ENCODE results near the gene APH1A.
"Not testable (repeated sequence)": the region's sequence is repeated elsewhere in the genome, so short reads cannot be mapped to it uniquely, and the experiment has no call there.

The APH1A gene

GRCh38 chr1:150221552-150221951, 47.3 kb downstream of the APH1A start:
- Histone ChIP-seq H3K4me3 (ENCODE audit: low read length) (no peak overlapping the region), H3K4me1 (ENCODE audit: low read length) (no peaks in the 10 kb centered on the region; the same call in 1 of the 2 replicates), H3K36me3 (replicated peaks; ENCODE audit: low read depth, low read length) (peaks cover 55% of the 10 kb centered on the region), H3K4me2 (ENCODE audit: low read length) (no peak overlapping the region), H3K27me3 (ENCODE audit: low read depth, low read length) (no peaks in the 10 kb centered on the region), H3K9me3 (ENCODE audit: insufficient read depth, low read length) (no peaks in the 10 kb centered on the region), H3K79me2 (ENCODE audit: low read length) (peaks cover 18% of the 10 kb centered on the region), H3K27ac (ENCODE audit: low read length) (no peak overlapping the region), H4K20me1 (ENCODE audit: insufficient read depth, low read length) (no peaks in the 10 kb centered on the region), H3K9ac (ENCODE audit: low read length) (no peak overlapping the region), H2AFZ (ENCODE audit: low read depth, low read length) (no peak overlapping the region)
- TF ChIP-seq EZH2phosphoT487 (IDR thresholded peaks at IDR 0.05; ENCODE audit: low read depth) = no peak
- TF ChIP-seq CTCF (IDR thresholded peaks at IDR 0.05; ENCODE audit: low read depth, low read length) = peak; percentile 43

- Histone ChIP-seq H3K4me1 (ENCODE audit: low read length) (peaks cover 11% of the 10 kb centered on the region), H3K36me3 (replicated peaks; ENCODE audit: low read depth, low read length) (peaks cover 26% of the 10 kb centered on the region)
- H3K4me3 ChIP-seq (ENCODE audit: low read length); H3K4me2 ChIP-seq (ENCODE audit: low read length); H3K27ac ChIP-seq (ENCODE audit: low read length); H4K20me1 ChIP-seq (ENCODE audit: insufficient read depth, low read length); H3K79me2 ChIP-seq (ENCODE audit: low read length); H3K9ac ChIP-seq (ENCODE audit: low read length); H3K9me3 ChIP-seq (ENCODE audit: insufficient read depth, low read length); H2AFZ ChIP-seq (ENCODE audit: low read depth, low read length); H3K27me3 ChIP-seq (ENCODE audit: low read depth, low read length): not testable (repeated sequence)
Measured at GRCh38 chr1:150215855-150216254, 53.0 kb downstream of the APH1A start.
